WTC11 (cell line): ENCODE data around the gene CHPF.
A peak's percentile ranks its signal among the peaks of the same experiment; 100 is the strongest.

ENCODE experiments used
- CREB1 ChIP-seq: sonication (generic); formaldehyde crosslinking; IDR thresholded peaks from 2 replicates; pipeline ENCODE4 v1.8.0; 2023; ENCODE audit warnings: mild to moderate bottlenecking, missing genetic modification reagents
- CTCF ChIP-seq: fragments of 200-600 bp; IDR thresholded peaks from 2 replicates; pipeline ENCODE4 v1.8.0; 2022; ENCODE audit warnings: antibody characterized with exemption
- E2F1 ChIP-seq: sonication (generic); formaldehyde crosslinking; IDR thresholded peaks from 2 replicates; pipeline ENCODE4 v1.8.0; 2022; ENCODE audit warnings: mild to moderate bottlenecking, missing genetic modification reagents
- ETV6 ChIP-seq: sonication (generic); formaldehyde crosslinking; IDR thresholded peaks from 2 replicates; pipeline ENCODE4 v1.8.1; 2022; ENCODE audit warnings: mild to moderate bottlenecking, missing genetic modification reagents
- HMGA2 ChIP-seq: fragments of 250-450 bp; sonication (Bioruptor Pico); IDR thresholded peaks from 2 replicates; pipeline ENCODE4 v1.4.0; 2021; ENCODE audit warnings: mild to moderate bottlenecking, moderate library complexity
- STAT6 ChIP-seq: sonication (generic); formaldehyde crosslinking; conservative IDR thresholded peaks from 2 replicates; pipeline ENCODE4 v1.8.1; 2023; ENCODE audit warnings: mild to moderate bottlenecking, low read depth, missing genetic modification reagents, moderate library complexity
- TEAD1 ChIP-seq: sonication (generic); formaldehyde crosslinking; IDR thresholded peaks from 2 replicates; pipeline ENCODE4 v1.8.0; 2022; ENCODE audit warnings: mild to moderate bottlenecking, missing genetic modification reagents
- ZNF512 ChIP-seq: sonication (generic); formaldehyde crosslinking; IDR thresholded peaks from 2 replicates; pipeline ENCODE4 v1.8.1; 2022; ENCODE audit warnings: missing genetic modification reagents, borderline replicate concordance

GRCh38 chr2:219541611-219542180, 1.9 kb downstream of the CHPF start:
- TF ChIP-seq CTCF (peak; percentile 100), ZNF512 (CRISPR knock-in tag) (no peak), ETV6 (CRISPR knock-in tag) (peak; percentile 74; the same call in 1 of the 2 replicates), TEAD1 (peak; percentile 30; the same call in 1 of the 2 replicates), STAT6 (no peak), CREB1 (CRISPR knock-in tag) (no peak), HMGA2 (CRISPR knock-in tag) (no peak), E2F1 (no peak)
